Measurements from ENCODE around the gene COPS7A. TPM values are rescaled to one million over a fixed set of nuclear protein-coding genes. Genes with fewer than 3 reads are reported as not detected.

Gene COPS7A
- total RNA-seq, 1 donor from 2014 or later = 73.0 TPM

GRCh38 chr12:6757028-6757690 lies 33.3 kb downstream of the COPS7A start:
- no peaks in the 10 kb centered on the region for H3K36me3 Mint-ChIP-seq (ENCODE audit: unreplicated experiment)
- no peaks in the 10 kb centered on the region for H3K9me3 Mint-ChIP-seq (ENCODE audit: unreplicated experiment)
- peaks cover 23% of the 10 kb centered on the region for H3K4me1 Mint-ChIP-seq (ENCODE audit: unreplicated experiment)
- no peak overlapping the region for H3K27ac Mint-ChIP-seq (ENCODE audit: unreplicated experiment)
- no peak for DNase-seq (ENCODE audit: extremely low spot score, unreplicated experiment)
- no peak overlapping the region for H3K4me3 Mint-ChIP-seq (ENCODE audit: unreplicated experiment)
- H3K27me3 Mint-ChIP-seq (ENCODE audit: unreplicated experiment) = no peaks in the 10 kb centered on the region
- no peak for TF ChIP-seq CTCF (IDR thresholded peaks at IDR 0.05)

GRCh38 chr12:6758506-6759095 lies 34.8 kb downstream of the COPS7A start:
- Mint-ChIP-seq H3K27me3 (ENCODE audit: unreplicated experiment) (no peaks in the 10 kb centered on the region), H3K9me3 (ENCODE audit: unreplicated experiment) (no peaks in the 10 kb centered on the region), H3K27ac (ENCODE audit: unreplicated experiment) (no peak overlapping the region), H3K36me3 (ENCODE audit: unreplicated experiment) (no peaks in the 10 kb centered on the region), H3K4me1 (ENCODE audit: unreplicated experiment) (peaks cover 32% of the 10 kb centered on the region), H3K4me3 (ENCODE audit: unreplicated experiment) (no peak overlapping the region)
- no peak for TF ChIP-seq CTCF (IDR thresholded peaks at IDR 0.05)
- DNase-seq (ENCODE audit: extremely low spot score, unreplicated experiment) = no peak

- H3K9me3 Mint-ChIP-seq (ENCODE audit: unreplicated experiment) = no peaks in the 10 kb centered on the region
- H3K27me3 Mint-ChIP-seq (ENCODE audit: unreplicated experiment) = no peaks in the 10 kb centered on the region
- DNase-seq (ENCODE audit: extremely low spot score, unreplicated experiment) = no peak
- no peaks in the 10 kb centered on the region for H3K36me3 Mint-ChIP-seq (ENCODE audit: unreplicated experiment)
- no peak for TF ChIP-seq CTCF (IDR thresholded peaks at IDR 0.05)
- no peak overlapping the region for H3K4me3 Mint-ChIP-seq (ENCODE audit: unreplicated experiment)
- peak overlapping the region; percentile 2 for H3K27ac Mint-ChIP-seq (ENCODE audit: unreplicated experiment)
- peaks cover 31% of the 10 kb centered on the region for H3K4me1 Mint-ChIP-seq (ENCODE audit: unreplicated experiment)
These were observed 35.9 kb downstream of the COPS7A start for GRCh38 chr12:6759741-6760140.

- no peaks in the 10 kb centered on the region for H3K36me3 Mint-ChIP-seq (ENCODE audit: unreplicated experiment)
- peaks cover 50% of the 10 kb centered on the region for H3K4me1 Mint-ChIP-seq (ENCODE audit: unreplicated experiment)
- no peaks in the 10 kb centered on the region for H3K9me3 Mint-ChIP-seq (ENCODE audit: unreplicated experiment)
- TF ChIP-seq CTCF (IDR thresholded peaks at IDR 0.05) = no peak
- H3K4me3 Mint-ChIP-seq (ENCODE audit: unreplicated experiment) = peak overlapping the region; percentile 70
- peak overlapping the region; percentile 97 for H3K27ac Mint-ChIP-seq (ENCODE audit: unreplicated experiment)
- DNase-seq (ENCODE audit: extremely low spot score, unreplicated experiment) = no peak
- H3K27me3 Mint-ChIP-seq (ENCODE audit: unreplicated experiment) = no peaks in the 10 kb centered on the region
These were observed 39.5 kb downstream of the COPS7A start for GRCh38 chr12:6763380-6763779.

GRCh38 chr12:6764011-6764828 lies 40.4 kb downstream of the COPS7A start:
- no peak for TF ChIP-seq CTCF (IDR thresholded peaks at IDR 0.05)
- Mint-ChIP-seq H3K4me1 (ENCODE audit: unreplicated experiment) (peaks cover 58% of the 10 kb centered on the region), H3K9me3 (ENCODE audit: unreplicated experiment) (no peaks in the 10 kb centered on the region), H3K27me3 (ENCODE audit: unreplicated experiment) (no peaks in the 10 kb centered on the region), H3K27ac (ENCODE audit: unreplicated experiment) (peak overlapping the region; percentile 97), H3K36me3 (ENCODE audit: unreplicated experiment) (no peaks in the 10 kb centered on the region), H3K4me3 (ENCODE audit: unreplicated experiment) (peak overlapping the region; percentile 70)
- peak; percentile 97 for DNase-seq (ENCODE audit: extremely low spot score, unreplicated experiment)

Data from osteocyte (in vitro differentiated cells).